Measurements from ENCODE around the gene TOP1. TPM values are rescaled to one million over a fixed set of nuclear protein-coding genes. Genes with fewer than 3 reads are reported as not detected.

The TOP1 gene
- total RNA-seq (2022) (129 and 152 TPM in 2 replicates), Bru-seq, nascent RNA (percentile 99 among the genes with signal in this experiment), BruChase-seq, experiment 1, labeled RNA remaining after a 6-hour chase (percentile 95 among the genes with signal in this experiment), BruChase-seq, experiment 2, labeled RNA remaining after a 2-hour chase (percentile 92 among the genes with signal in this experiment)
- long read RNA-seq, transcript TOP1-201 (21 exons, 3,738 nt) = major isoform, 23 of 58 reads
- long read RNA-seq, partial matches to known transcripts = 32 of 58 reads
- long read RNA-seq, other reads (novel, unspliced or antisense) = 3 of 58 reads

GRCh38 chr20:41028359-41029149 is at the start of gene TOP1:
TSS of gene TOP1 (plus strand) at chr20:41028822. CDS start at chr20:41029068, 246 bp downstream.
- Mint-ChIP-seq H3K36me3 (ENCODE audit: insufficient read depth, unreplicated experiment) (peaks cover 64% of the 10 kb centered on the region), H3K4me3 (ENCODE audit: low read depth, unreplicated experiment) (peak within 1 kb of the TSS; percentile 83), H3K4me1 (ENCODE audit: low read depth, unreplicated experiment) (peaks cover 43% of the 10 kb centered on the region), H3K27me3 (ENCODE audit: unreplicated experiment) (no peaks in the 10 kb centered on the region), H3K9me3 (ENCODE audit: low read depth, unreplicated experiment) (no peaks in the 10 kb centered on the region), H3K27ac (ENCODE audit: unreplicated experiment) (peak within 1 kb of the TSS; percentile 97)
- CTCF ChIA-PET = interaction anchor here (0.5 to 1.1 kb wide), 6 partner anchors 9 to 357 kb away, joined by 3 to 7 read pairs (median 4); no protein-coding TSS in a partner anchor
- BruUV-seq (replicated peaks) = no TSS peak
- DNase-seq = peak; percentile 100
- intact Hi-C loops (cut with micrococcal nuclease; ENCODE audit: unreplicated experiment) = no loop called here
- TF ChIP-seq CTCF (IDR thresholded peaks at IDR 0.05; ENCODE audit: unreplicated experiment) = no peak

- Mint-ChIP-seq H3K27ac (ENCODE audit: unreplicated experiment) (no peak overlapping the region), H3K4me1 (ENCODE audit: low read depth, unreplicated experiment) (no peaks in the 10 kb centered on the region), H3K9me3 (ENCODE audit: low read depth, unreplicated experiment) (peaks cover 11% of the 10 kb centered on the region), H3K36me3 (ENCODE audit: insufficient read depth, unreplicated experiment) (no peaks in the 10 kb centered on the region), H3K27me3 (ENCODE audit: unreplicated experiment) (peaks cover 23% of the 10 kb centered on the region), H3K4me3 (ENCODE audit: low read depth, unreplicated experiment) (no peak overlapping the region)
- BruUV-seq (replicated peaks) = no TSS peak
- CTCF ChIA-PET = no interaction called here
- intact Hi-C loops (cut with micrococcal nuclease; ENCODE audit: unreplicated experiment) = no loop called here
- no peak for DNase-seq
- TF ChIP-seq CTCF (IDR thresholded peaks at IDR 0.05; ENCODE audit: unreplicated experiment) = no peak
These were observed 49.4 kb upstream of the TOP1 start for GRCh38 chr20:40979247-40979646.

GRCh38 chr20:40980106-40980827 is 48.4 kb upstream of the TOP1 start:
- Mint-ChIP-seq H3K9me3 (ENCODE audit: low read depth, unreplicated experiment) (peaks cover 11% of the 10 kb centered on the region), H3K4me3 (ENCODE audit: low read depth, unreplicated experiment) (no peak overlapping the region), H3K27me3 (ENCODE audit: unreplicated experiment) (peaks cover 20% of the 10 kb centered on the region), H3K36me3 (ENCODE audit: insufficient read depth, unreplicated experiment) (no peaks in the 10 kb centered on the region), H3K27ac (ENCODE audit: unreplicated experiment) (no peak overlapping the region), H3K4me1 (ENCODE audit: low read depth, unreplicated experiment) (no peaks in the 10 kb centered on the region)
- intact Hi-C loops (cut with micrococcal nuclease; ENCODE audit: unreplicated experiment) = no loop called here
- DNase-seq = no peak
- BruUV-seq (replicated peaks) = no TSS peak
- CTCF ChIA-PET = interaction anchor here (0.6 kb wide), 2 partner anchors 9 to 111 kb away, joined by 3 to 5 read pairs; no protein-coding TSS in a partner anchor
- no peak for TF ChIP-seq CTCF (IDR thresholded peaks at IDR 0.05; ENCODE audit: unreplicated experiment)

- H3K9me3 Mint-ChIP-seq (ENCODE audit: low read depth, unreplicated experiment) = peaks cover 11% of the 10 kb centered on the region
- CTCF ChIA-PET = no interaction called here
- BruUV-seq (replicated peaks) = no TSS peak
- no peaks in the 10 kb centered on the region for H3K4me1 Mint-ChIP-seq (ENCODE audit: low read depth, unreplicated experiment)
- peaks cover 14% of the 10 kb centered on the region for H3K27me3 Mint-ChIP-seq (ENCODE audit: unreplicated experiment)
- no peak overlapping the region for H3K27ac Mint-ChIP-seq (ENCODE audit: unreplicated experiment)
- intact Hi-C loops (cut with micrococcal nuclease; ENCODE audit: unreplicated experiment) = no loop called here
- TF ChIP-seq CTCF (IDR thresholded peaks at IDR 0.05; ENCODE audit: unreplicated experiment) = no peak
- DNase-seq = no peak
- no peak overlapping the region for H3K4me3 Mint-ChIP-seq (ENCODE audit: low read depth, unreplicated experiment)
- H3K36me3 Mint-ChIP-seq (ENCODE audit: insufficient read depth, unreplicated experiment) = no peaks in the 10 kb centered on the region
These were observed 47.8 kb upstream of the TOP1 start for GRCh38 chr20:40980828-40981310.

Measured in Calu3 (cell line).